Astrocyte (in vitro differentiated cells and primary cell): Measurements from ENCODE around the gene SRSF2.

Source experiments
- CTCF ChIP-seq: IDR thresholded peaks from 2 replicates; pipeline ENCODE4 v1.5.1; 2011; ENCODE audit warnings: low read depth, mild to moderate bottlenecking, inconsistent platforms, low read length, moderate library complexity; ENCODE audit not compliant: insufficient read depth
- EZH2 ChIP-seq: IDR thresholded peaks from 2 replicates; pipeline ENCODE4 v1.6.1; 2012; ENCODE audit warnings: mild to moderate bottlenecking, low read length, inconsistent platforms; ENCODE audit not compliant: insufficient read depth

GRCh38 chr17:76744747-76745146 is 7.6 kb upstream of the SRSF2 start:
- no peak for TF ChIP-seq EZH2
- TF ChIP-seq CTCF: no peak
